SH-SY5Y (cell line): ENCODE measurements around the gene EMX1.

Source experiments
- GATA2 ChIP-seq: IDR thresholded peaks from 2 replicates; pipeline ENCODE4 v1.6.1; 2011; ENCODE audit warnings: mild to moderate bottlenecking, low read depth, low read length
- GATA3 ChIP-seq: IDR thresholded peaks from 2 replicates; pipeline ENCODE4 v1.6.1; 2011; ENCODE audit warnings: low read depth, mild to moderate bottlenecking, low read length, moderate library complexity

Gene EMX1

GRCh38 chr2:72926811-72927465, 9.6 kb downstream of the EMX1 start:
- TF ChIP-seq GATA2 = no peak
- no peak for TF ChIP-seq GATA3

DNA sequence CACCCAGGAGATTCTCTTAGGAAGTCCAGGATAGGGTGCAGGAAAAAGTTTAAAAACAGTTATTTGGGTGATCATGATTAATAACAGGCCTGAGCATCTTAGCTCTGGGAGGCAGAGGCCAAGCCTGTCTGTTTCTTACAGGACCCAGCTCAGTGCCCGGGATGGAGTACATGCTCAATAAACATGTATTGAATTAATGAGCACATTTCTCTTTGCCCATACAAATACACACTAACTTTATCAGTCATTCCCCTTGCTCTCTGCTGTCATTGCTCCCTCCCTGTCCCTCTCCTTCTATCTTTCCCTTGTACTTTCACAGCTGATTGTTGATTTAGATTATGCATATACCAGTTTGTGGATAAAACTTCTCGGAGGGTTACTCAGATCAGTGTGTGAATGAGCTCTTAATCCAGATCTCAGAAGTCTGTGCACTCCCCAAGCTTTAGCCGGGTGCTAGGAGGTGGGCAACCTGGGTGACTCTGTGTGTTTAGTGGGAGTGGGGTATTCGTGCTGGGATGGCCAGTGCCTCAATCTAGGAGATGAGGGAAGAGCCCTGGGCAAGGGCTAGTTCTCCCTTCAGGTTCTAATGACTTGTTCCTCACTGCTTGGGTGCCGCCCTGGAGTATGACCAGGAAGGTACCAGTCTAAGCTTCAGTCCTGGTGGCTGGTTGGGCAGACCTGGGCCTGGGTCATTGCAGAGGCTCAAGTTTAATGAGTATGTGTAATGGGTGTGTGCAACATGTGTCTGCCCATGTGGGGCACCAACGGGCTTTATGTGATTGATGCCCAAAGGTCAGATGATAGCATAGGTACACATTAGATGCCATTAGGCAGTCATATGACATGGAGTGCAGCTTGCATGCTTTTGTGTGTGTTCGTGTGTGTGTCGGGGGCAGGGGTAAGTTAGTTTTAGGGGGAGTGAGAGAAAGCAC, 10.6 kb downstream of the EMX1 start:
- no peak for TF ChIP-seq GATA3
- no peak for TF ChIP-seq GATA2

GRCh38 chr2:72929010-72929409, 11.7 kb downstream of the EMX1 start:
- TF ChIP-seq GATA3 (no peak), GATA2 (no peak)

DNA sequence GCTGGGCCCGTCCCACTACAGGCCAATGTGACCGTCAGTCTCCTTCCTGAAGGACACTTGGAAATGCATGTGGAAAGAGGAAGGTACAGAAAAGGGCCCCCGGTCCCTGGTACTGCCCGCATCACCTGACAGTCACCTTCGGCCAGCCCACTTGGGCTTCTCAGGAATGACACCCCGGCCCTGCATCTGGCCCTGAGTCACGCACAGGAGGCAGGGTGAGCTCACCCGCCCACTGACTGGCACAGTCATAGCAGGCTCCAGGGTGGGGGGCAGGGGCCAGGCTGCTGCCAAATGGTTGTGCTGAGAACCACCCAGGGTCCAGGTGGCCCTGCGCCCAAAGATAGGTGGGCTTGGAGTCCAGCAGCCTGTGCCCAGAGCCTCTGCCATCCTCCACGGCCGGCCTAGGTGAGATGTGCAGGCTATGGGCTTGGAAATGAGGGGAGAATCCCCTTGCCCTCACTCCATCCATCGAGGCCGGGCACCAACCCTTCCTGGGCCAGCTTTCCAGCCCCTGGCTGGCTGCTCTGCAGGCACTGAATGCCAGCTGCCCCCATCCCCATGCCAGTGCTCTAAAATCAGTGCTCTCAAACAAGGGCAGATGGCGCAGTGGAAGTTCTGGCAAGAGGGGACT, 14.1 kb downstream of the EMX1 start:
- TF ChIP-seq GATA2 = no peak
- TF ChIP-seq GATA3 = no peak

DNA sequence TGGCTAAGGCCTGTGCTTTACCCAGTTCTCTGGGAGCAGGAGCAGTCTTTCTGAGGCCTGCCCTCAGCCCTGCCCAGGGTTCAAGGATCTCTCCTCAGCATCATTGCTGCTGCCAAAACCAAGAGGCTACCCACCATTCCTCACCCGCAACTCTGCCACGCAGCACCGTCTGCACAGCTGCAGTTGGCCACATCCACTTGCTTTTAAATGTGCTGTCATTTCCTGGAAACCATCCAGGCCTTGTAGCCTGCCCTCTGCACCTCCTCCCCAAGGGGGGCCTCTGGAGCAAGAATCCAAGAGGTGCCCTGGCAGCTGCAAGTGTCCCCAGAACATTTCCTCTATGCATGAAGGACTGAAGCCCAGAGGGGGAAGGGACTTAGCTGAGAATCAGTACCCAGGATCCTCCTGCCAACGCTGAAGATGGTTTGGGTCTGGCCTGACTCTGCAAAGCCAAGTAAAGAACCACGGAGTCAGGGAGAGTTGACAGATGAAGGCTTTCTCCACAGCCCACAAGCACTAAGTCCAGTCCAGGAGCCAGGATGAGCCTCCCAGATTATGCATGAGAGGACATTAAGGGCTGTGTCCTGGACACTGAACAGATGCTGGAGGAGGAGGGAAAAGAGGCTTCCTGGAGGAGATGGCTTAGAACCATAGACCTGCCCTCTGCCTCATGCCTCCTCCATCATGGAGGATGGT, 14.9 kb downstream of the EMX1 start:
- no peak for TF ChIP-seq GATA3
- no peak for TF ChIP-seq GATA2

GRCh38 chr2:72932805-72933204, 15.5 kb downstream of the EMX1 start:
- no peak for TF ChIP-seq GATA2
- TF ChIP-seq GATA3 = no peak

DNA sequence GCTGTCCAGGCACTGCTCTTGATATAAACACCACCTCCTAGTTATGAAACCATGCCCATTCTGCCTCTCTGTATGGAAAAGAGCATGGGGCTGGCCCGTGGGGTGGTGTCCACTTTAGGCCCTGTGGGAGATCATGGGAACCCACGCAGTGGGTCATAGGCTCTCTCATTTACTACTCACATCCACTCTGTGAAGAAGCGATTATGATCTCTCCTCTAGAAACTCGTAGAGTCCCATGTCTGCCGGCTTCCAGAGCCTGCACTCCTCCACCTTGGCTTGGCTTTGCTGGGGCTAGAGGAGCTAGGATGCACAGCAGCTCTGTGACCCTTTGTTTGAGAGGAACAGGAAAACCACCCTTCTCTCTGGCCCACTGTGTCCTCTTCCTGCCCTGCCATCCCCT, 15.9 kb downstream of the EMX1 start:
- TF ChIP-seq GATA3 (no peak), GATA2 (no peak)

- TF ChIP-seq GATA2 = no peak
- TF ChIP-seq GATA3 = no peak
Measured at GRCh38 chr2:72933646-72934151, 16.4 kb downstream of the EMX1 start.

DNA sequence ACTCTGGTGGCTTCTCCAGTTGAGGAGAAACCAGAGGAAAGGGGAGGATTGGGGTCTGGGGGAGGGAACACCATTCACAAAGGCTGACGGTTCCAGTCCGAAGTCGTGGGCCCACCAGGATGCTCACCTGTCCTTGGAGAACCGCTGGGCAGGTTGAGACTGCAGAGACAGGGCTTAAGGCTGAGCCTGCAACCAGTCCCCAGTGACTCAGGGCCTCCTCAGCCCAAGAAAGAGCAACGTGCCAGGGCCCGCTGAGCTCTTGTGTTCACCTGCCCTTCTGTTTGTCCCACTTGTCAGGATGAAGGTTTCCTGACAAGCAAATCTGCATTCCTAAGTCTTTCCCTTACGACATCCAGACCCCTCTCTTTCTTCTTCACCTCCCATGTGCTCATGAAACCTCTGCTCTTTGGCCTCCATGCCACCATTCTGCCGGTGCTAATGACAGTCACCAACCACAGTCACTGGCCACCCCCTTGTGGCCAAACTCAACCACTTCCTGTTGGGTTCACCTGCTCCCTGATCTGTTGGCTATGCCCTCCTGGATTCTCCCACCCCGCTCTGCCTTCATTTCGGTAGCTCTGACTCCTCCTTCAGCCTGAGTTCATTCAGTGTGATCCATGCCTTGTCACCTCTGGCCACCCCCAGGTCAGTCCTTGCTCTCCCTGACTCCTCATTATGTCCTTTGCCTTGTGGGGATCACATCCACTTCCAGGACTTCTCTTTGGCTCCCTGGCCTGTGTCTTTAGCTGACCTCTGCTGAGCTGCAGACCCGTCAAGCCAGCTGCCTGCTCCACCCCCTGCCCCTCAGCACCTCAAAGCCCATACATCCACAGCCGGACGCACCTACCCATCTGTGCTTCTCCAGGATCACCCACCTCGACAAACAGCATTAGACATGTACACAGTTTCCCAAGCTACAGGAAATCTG, 17.6 kb downstream of the EMX1 start:
- no peak for TF ChIP-seq GATA2
- TF ChIP-seq GATA3 = no peak

- TF ChIP-seq GATA2 (no peak), GATA3 (no peak)
Measured at GRCh38 chr2:72935611-72935957, 18.3 kb downstream of the EMX1 start.

DNA sequence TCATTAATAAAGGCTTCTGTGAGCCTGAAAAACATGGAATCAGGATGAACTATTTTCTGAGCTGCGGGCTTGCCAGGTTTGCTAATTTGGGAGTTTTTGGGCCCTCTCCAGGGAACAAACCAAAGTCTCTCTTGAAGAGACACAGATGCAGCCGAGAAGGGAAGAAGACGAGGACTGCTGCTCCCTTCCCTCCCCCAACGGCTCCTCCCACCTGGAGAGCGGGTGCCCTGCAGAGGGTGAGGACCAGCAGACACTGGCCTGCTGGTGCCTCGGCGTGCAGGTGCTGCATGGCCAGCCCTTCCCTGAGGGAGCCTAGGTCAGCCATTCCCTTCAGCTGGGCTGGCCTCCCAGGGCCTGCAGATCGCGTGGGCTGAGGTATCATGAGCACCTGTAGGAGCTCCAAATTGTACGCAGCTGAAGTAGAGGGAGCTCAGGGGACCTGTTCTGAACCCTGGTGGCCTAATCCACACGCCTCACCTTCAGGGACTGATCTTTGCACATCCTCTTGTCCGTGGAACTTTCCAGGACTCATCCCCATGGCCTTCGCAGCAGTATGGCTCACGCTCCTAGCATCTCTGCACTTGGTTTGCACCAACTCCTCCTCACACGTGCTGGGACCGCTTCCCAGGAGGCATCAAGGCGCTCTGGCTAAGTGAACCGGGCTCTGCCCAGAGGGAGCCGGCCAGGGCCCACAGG, 19.5 kb downstream of the EMX1 start:
- TF ChIP-seq GATA2 (no peak), GATA3 (no peak)

DNA sequence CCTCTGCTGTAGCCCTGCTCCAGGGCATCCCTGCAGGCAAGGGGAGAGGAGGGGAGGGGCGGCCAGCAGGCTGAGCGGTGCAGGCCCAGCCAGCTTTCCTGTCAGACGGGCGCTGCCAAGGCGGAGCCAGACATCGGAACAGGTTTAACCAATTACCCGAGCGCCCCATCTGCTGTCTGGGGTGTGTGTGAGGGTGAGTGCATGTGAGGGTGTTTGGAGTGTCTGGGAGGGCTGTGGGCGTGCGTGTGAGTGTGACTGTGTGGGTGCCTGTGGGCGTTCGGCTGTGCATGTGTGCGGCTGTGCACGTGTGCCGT, 20.0 kb downstream of the EMX1 start:
- TF ChIP-seq GATA3 = no peak
- no peak for TF ChIP-seq GATA2
